GM10266 (cell line): ENCODE results near the gene C19orf38.

ENCODE experiments used
- DNase-seq: peaks from one replicate; pipeline ENCODE4 v3.0.0; 2012; ENCODE audit errors: extremely low spot score
- CTCF ChIP-seq: IDR thresholded peaks from 2 replicates; pipeline ENCODE4 v1.5.1; 2012; ENCODE audit warnings: mild to moderate bottlenecking, low read depth; ENCODE audit not compliant: control insufficient read depth, insufficient read depth; ENCODE audit errors: missing control alignments

C19orf38 gene

GRCh38 chr19:10916602-10917001 is 68.4 kb downstream of the C19orf38 start:
- TF ChIP-seq CTCF = no peak

GRCh38 chr19:10918359-10918758 is 70.1 kb downstream of the C19orf38 start:
- no peak for TF ChIP-seq CTCF
- DNase-seq = no peak

More at GRCh38 chr19:10916602-10917001, 68.4 kb downstream of the C19orf38 start:
- DNase-seq = no peak
